HT-29 (cell line): ENCODE data around the gene RUFY4. TPM values are rescaled to one million over a fixed set of nuclear protein-coding genes. Genes with fewer than 3 reads are reported as not detected.

Experiments
- total RNA-seq: library from RNA; depleted of rRNA; stranded (reverse); fragments of >200 nt; shearing (Covaris generic); gene quantifications from 2 replicates; pipeline ENCODE4 v1.2.3, GENCODE V29; 2014; rRNA removed

The RUFY4 gene
- total RNA-seq, 1 experiment from 2014 or later = not detected

Other genes starting within 250 kb of the RUFY4 start
- 8.9 and 13.8 TPM in 2 replicates for gene TNS1, start 66.3 kb upstream of the RUFY4 start, total RNA-seq
- not detected in 2 replicates for gene CXCR2, start 56.8 kb downstream of the RUFY4 start, total RNA-seq
- not detected in 2 replicates for gene CXCR1, start 97.7 kb downstream of the RUFY4 start, total RNA-seq
- 220 and 244 TPM in 2 replicates for gene ARPC2, start 147.9 kb downstream of the RUFY4 start, total RNA-seq
- 0.05 and 0.56 TPM in 2 replicates for gene GPBAR1, start 191.8 kb downstream of the RUFY4 start, total RNA-seq
- gene AAMP, start 200.9 kb downstream of the RUFY4 start, total RNA-seq = 266 and 310 TPM in 2 replicates
- gene PNKD, start 201.3 kb downstream of the RUFY4 start, total RNA-seq = 73.9 and 77.2 TPM in 2 replicates
- 229 and 311 TPM in 2 replicates for gene TMBIM1, start 223.2 kb downstream of the RUFY4 start, total RNA-seq